A549 (cell line): ENCODE data around the gene CHFR. TPM values are rescaled to one million over a fixed set of nuclear protein-coding genes. Genes with fewer than 3 reads are reported as not detected.
"Not testable (repeated sequence)": the region's sequence is repeated elsewhere in the genome, so short reads cannot be mapped to it uniquely, and the experiment has no call there.

Experiments used
- ATAC-seq, 2 experiments: fragments of 200-7000 bp in 1 of 2; fragments of >200 bp in 1 of 2; cut with Nextera tagmentation in 1 of 2; cut with Tn5 transposase in 1 of 2; 3 replicates each; pipeline versions ENCODE4 v1.8.0 to v1.9.1; 2018 to 2020; ENCODE audit warnings: mild to moderate bottlenecking in 1 of 2, moderate library complexity in 1 of 2
- CTCF ChIA-PET: fragments of 300-600 bp; sonication (Branson Sonifier 250); formaldehyde crosslinking; extraction: SDS; loops from one replicate; lab custom pipeline; 2021; ENCODE audit warnings: antibody characterized with exemption, inconsistent platforms; lab: Yijun Ruan, JAX
- POLR2A ChIA-PET: fragments of 350-600 bp; formaldehyde crosslinking; extraction: SDS; loops from one replicate; lab custom pipeline; 2021; ENCODE audit warnings: antibody characterized with exemption, inconsistent platforms; lab: Yijun Ruan, JAX
- DNase-seq, 2 experiments: peaks; one replicate each; pipeline versions ENCODE4 v3.0.0 to v3.0.0-alpha.2; 2011 to 2016; ENCODE audit warnings: low read depth in 1 of 2, low spot score in 1 of 2
- FAIRE-seq: peaks from 2 replicates; lab custom pipeline; 2011; peaks lifted over from hg19 to GRCh38; lab: Jason Lieb, UNC
- H3K27ac ChIP-seq, 2 experiments: fragments of >200 bp; sonication (Bioruptor Twin); formaldehyde crosslinking; 3 replicates each; pipeline ENCODE4 v1.5.1; 2016 to 2017
- H3K4me1 ChIP-seq: fragments of >200 bp; sonication (Bioruptor Twin); formaldehyde crosslinking; 3 replicates; pipeline ENCODE4 v1.6.1; 2016
- H3K4me2 ChIP-seq: fragments of >200 bp; sonication (Bioruptor Twin); formaldehyde crosslinking; 3 replicates; pipeline ENCODE4 v1.6.1; 2016
- H3K4me3 ChIP-seq: fragments of >200 bp; sonication (Bioruptor Twin); formaldehyde crosslinking; 3 replicates; pipeline ENCODE4 v1.5.1; 2016
- H3K9me3 ChIP-seq: fragments of >200 bp; sonication (Bioruptor Twin); formaldehyde crosslinking; 3 replicates; pipeline ENCODE4 v1.6.1; 2016
- BCL3 ChIP-seq: fragments of >200 bp; sonication (Bioruptor Twin); formaldehyde crosslinking; IDR thresholded peaks from 3 replicates; pipeline ENCODE4 v1.6.1; 2016
- CBX8 ChIP-seq: fragments of 200-600 bp; sonication (generic); IDR thresholded peaks from 2 replicates; pipeline ENCODE4 v1.6.1; 2016
- EHMT2 ChIP-seq: fragments of 200-600 bp; sonication (generic); IDR thresholded peaks from 2 replicates; pipeline ENCODE4 v1.6.1; 2016; ENCODE audit warnings: antibody characterized with exemption, low read depth, mild to moderate bottlenecking, moderate library complexity
- ELK1 ChIP-seq: fragments of 150-350 bp; IDR thresholded peaks from 2 replicates; pipeline ENCODE4 v1.6.1; 2014; ENCODE audit warnings: low read depth, mild to moderate bottlenecking, low read length
- ESRRA ChIP-seq: fragments of 150-350 bp; IDR thresholded peaks from 2 replicates; pipeline ENCODE4 v1.6.1; 2014; ENCODE audit warnings: mild to moderate bottlenecking, low read length, borderline replicate concordance
- FOSB ChIP-seq: fragments of 250-450 bp; sonication (Bioruptor Pico); IDR thresholded peaks from 2 replicates; pipeline ENCODE4 v1.5.0; 2020; ENCODE audit warnings: mild to moderate bottlenecking, moderate library complexity
- FOXS1 ChIP-seq: fragments of 250-450 bp; sonication (Bioruptor Pico); IDR thresholded peaks from 2 replicates; pipeline ENCODE4 v1.5.0; 2020; ENCODE audit warnings: mild to moderate bottlenecking, moderate library complexity
- HMGXB4 ChIP-seq: fragments of 250-450 bp; sonication (Bioruptor Pico); IDR thresholded peaks from 2 replicates; pipeline ENCODE4 v1.5.0; 2021; ENCODE audit warnings: mild to moderate bottlenecking, moderate library complexity, borderline replicate concordance
- HOXB5 ChIP-seq: fragments of 250-450 bp; sonication (Bioruptor Pico); IDR thresholded peaks from 2 replicates; pipeline ENCODE4 v1.5.0; 2020; ENCODE audit warnings: mild to moderate bottlenecking, moderate library complexity
- JUNB ChIP-seq: fragments of >200 bp; sonication (Bioruptor Twin); formaldehyde crosslinking; IDR thresholded peaks from 2 replicates; pipeline ENCODE4 v1.6.1; 2016
- MAFK ChIP-seq: fragments of 450-650 bp; IDR thresholded peaks from 2 replicates; pipeline ENCODE4 v1.6.1; 2014; ENCODE audit not compliant: partially characterized antibody
- NPAS2 ChIP-seq: fragments of 250-450 bp; sonication (Bioruptor Pico); IDR thresholded peaks from 2 replicates; pipeline ENCODE4 v1.8.0; 2022; ENCODE audit warnings: mild to moderate bottlenecking, moderate library complexity, borderline replicate concordance
- PBX3 ChIP-seq: IDR thresholded peaks from 2 replicates; pipeline ENCODE4 v1.6.1; 2012
- PHF8 ChIP-seq: fragments of 200-600 bp; sonication (generic); IDR thresholded peaks from 2 replicates; pipeline ENCODE4 v1.6.1; 2016; ENCODE audit warnings: low read depth, mild to moderate bottlenecking, antibody characterized with exemption, moderate library complexity, borderline replicate concordance
- POLR2A ChIP-seq: IDR thresholded peaks from 2 replicates; pipeline ENCODE4 v1.6.1; 2012; ENCODE audit warnings: mild to moderate bottlenecking, low read length
- TFCP2L1 ChIP-seq: fragments of 250-450 bp; sonication (Bioruptor Pico); IDR thresholded peaks from 2 replicates; pipeline ENCODE4 v1.5.0; 2021; ENCODE audit warnings: mild to moderate bottlenecking
- ZFP36 ChIP-seq: fragments of 450-650 bp; IDR thresholded peaks from 2 replicates; pipeline ENCODE4 v1.6.1; 2014; ENCODE audit warnings: borderline replicate concordance; ENCODE audit not compliant: partially characterized antibody
- ZSCAN20 ChIP-seq: fragments of 250-450 bp; sonication (Bioruptor Pico); IDR thresholded peaks from 2 replicates; pipeline ENCODE4 v1.8.0; 2022; ENCODE audit warnings: mild to moderate bottlenecking, moderate library complexity
- WGBS: methylation state at CpG from one replicate; pipeline ENCODE4 v1.1.6; 2017; ENCODE audit errors: missing lambda C conversion rate; 5-methylcytosine and 5-hydroxymethylcytosine counted together
- polyA plus RNA-seq, 4 experiments: library from polyadenylated mRNA; depleted of rRNA in 3 of 4; stranded (reverse); fragments of >200 nt; fragmentation: RNase III in 1 of 4; extraction: RNeasy Plus Mini Kit Qiagen cat#74134 plus additional on column Dnase treatment in 1 of 4; gene quantifications; 2 replicates in 3 of 4; 3 replicates in 1 of 4; pipeline ENCODE4 v1.2.3, GENCODE V29; 2011 to 2017

The CHFR gene
- polyA plus RNA-seq, 2 of the 4 experiments (the other 2 are of a cell fraction): 20.9 to 38.8 TPM

GRCh38 chr12:132847363-132848356, 39.7 kb downstream of the CHFR start:
- no peaks in the 10 kb centered on the region for H3K9me3 ChIP-seq
- H3K27ac ChIP-seq: no peak overlapping the region
- no peaks in the 10 kb centered on the region for H3K4me1 ChIP-seq
- POLR2A ChIA-PET: interaction anchor here (1.0 kb wide), 1 partner anchor 19 kb away, joined by 3 read pairs; no protein-coding TSS in a partner anchor
- CTCF ChIA-PET: interaction anchor here (1.8 kb wide), 1 partner anchor 25 kb away, joined by 4 read pairs; no protein-coding TSS in a partner anchor
- DNase-seq (no peak), ATAC-seq (no peak; a peak in 1 of 6 replicates), FAIRE-seq (no peak)
- WGBS: 93% methylated on average over 30 of the region's 30 CpGs
- no peak overlapping the region for H3K4me2 ChIP-seq
- no peak for TF ChIP-seq PBX3
- no peak for TF ChIP-seq HOXB5
- TF ChIP-seq ZSCAN20: no peak
- no peak for TF ChIP-seq ZFP36
- no peak for TF ChIP-seq NPAS2 (CRISPR knock-in tag)
- TF ChIP-seq HMGXB4: no peak
- no peak for TF ChIP-seq CBX8
- TF ChIP-seq ESRRA: no peak
- no peak for TF ChIP-seq TFCP2L1 (CRISPR knock-in tag)
- no peak for TF ChIP-seq FOSB (CRISPR knock-in tag)
- TF ChIP-seq EHMT2: no peak
- no peak for TF ChIP-seq BCL3
- TF ChIP-seq FOXS1: no peak
- TF ChIP-seq POLR2A: no peak
- no peak for TF ChIP-seq PHF8
- TF ChIP-seq ELK1: no peak
- TF ChIP-seq JUNB: no peak
- TF ChIP-seq MAFK: no peak
- no peak overlapping the region for H3K4me3 ChIP-seq

- not testable (repeated sequence) for H3K4me2 ChIP-seq, ATAC-seq, H3K27ac ChIP-seq, DNase-seq, H3K4me1 ChIP-seq, FAIRE-seq, H3K4me3 ChIP-seq, H3K9me3 ChIP-seq
- CTCF ChIA-PET: interaction anchor here (0.9 kb wide), 1 partner anchor 11 kb away, joined by 3 read pairs; no protein-coding TSS in a partner anchor
- POLR2A ChIA-PET: interaction anchor here (1.0 kb wide), 1 partner anchor 16 kb away, joined by 3 read pairs; no protein-coding TSS in a partner anchor
- WGBS: 87% methylated on average over 11 of the region's 11 CpGs
Observed at GRCh38 chr12:132844681-132845080, 42.7 kb downstream of the CHFR start.
